ENCODE measurements around the gene ANKRD36B. TPM values are rescaled to one million over a fixed set of nuclear protein-coding genes. Genes with fewer than 3 reads are reported as not detected.
A peak's percentile ranks its signal among the peaks of the same experiment; 100 is the strongest.
"Not testable (repeated sequence)": the region's sequence is repeated elsewhere in the genome, so short reads cannot be mapped to it uniquely, and the experiment has no call there.

ANKRD36B gene
- total RNA-seq: 10 to 100 TPM; 41.8 to 53.9 TPM
- 17.7 TPM for polyA plus RNA-seq (2013, experiment 1 of 2)
- 15.6 TPM for polyA plus RNA-seq (2013, experiment 2 of 2)
- long read RNA-seq, experiment 1, partial matches to known transcripts: 1 of 1 reads
- long read RNA-seq, experiment 1, other reads (novel, unspliced or antisense): 0 of 1 reads
- long read RNA-seq, experiment 2, partial matches to known transcripts: 2 of 2 reads
- long read RNA-seq, experiment 2, other reads (novel, unspliced or antisense): 0 of 2 reads
- long read RNA-seq, experiment 3, transcript ANKRD36B-203 (15 exons, 1,169 nt): major isoform, 7 of 69 reads
- long read RNA-seq, experiment 3, transcript ANKRD36B-205 (21 exons, 1,661 nt): minor isoform, 5 of 69 reads
- long read RNA-seq, experiment 3, partial matches to known transcripts: 37 of 69 reads
- long read RNA-seq, experiment 3, other reads (novel, unspliced or antisense): 20 of 69 reads
- long read RNA-seq, experiment 4, partial matches to known transcripts: 7 of 11 reads
- long read RNA-seq, experiment 4, other reads (novel, unspliced or antisense): 2 of 11 reads

DNA sequence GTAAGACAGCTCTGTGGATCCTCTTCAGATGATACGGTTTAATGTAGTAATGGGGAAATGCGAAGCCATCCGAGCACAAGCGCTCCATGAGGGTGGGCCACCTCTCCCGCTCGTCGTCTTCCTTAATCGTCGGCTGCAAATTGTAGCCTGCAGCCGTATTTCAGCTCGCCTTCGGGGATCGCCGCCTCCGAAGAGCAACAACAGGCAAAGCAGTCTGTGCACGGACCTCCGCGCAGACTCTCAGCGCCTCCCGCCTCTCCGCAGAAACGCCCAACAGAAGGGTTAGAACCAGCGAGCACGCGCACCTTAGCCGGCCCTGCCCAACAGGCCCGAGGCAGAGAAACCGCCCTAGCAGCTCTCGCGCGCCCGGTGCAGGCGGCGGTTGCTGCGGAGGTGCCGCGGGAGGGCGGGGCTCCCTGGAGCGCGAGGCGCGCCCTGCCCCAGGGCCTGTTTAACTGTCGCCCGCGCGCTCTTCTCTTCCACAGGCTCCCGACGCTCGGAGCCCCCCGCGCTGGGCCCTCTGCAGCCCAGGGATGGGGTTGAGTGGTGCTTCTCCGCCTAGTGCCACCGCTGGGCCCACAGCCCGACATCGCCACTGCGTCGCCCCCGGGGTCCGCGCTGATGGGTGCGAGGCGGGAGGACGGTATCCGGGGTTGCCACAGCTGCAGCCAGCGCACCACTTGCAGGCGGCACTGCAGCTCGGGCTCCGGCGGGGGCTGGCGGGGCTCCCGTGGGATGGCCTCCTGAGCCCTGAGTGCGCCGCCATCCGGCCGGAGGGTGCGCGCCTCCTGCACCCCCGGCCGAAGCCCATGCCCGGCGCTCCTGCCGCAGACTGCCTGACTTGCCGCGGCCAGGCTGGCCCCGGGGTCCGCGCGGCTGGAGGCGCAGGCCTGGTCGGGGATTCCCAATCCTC, at the start of gene ANKRD36B:
TSS of gene ANKRD36B (minus strand) at position 280 of the 913 bp plus-strand sequence. CDS start at position 88, 192 bp downstream.
- H3K36me3 ChIP-seq (ENCODE audit: control insufficient read depth, insufficient read depth, low read length); H3K36me3 Mint-ChIP-seq (ENCODE audit: low read depth); H3K9me3 ChIP-seq (ENCODE audit: control insufficient read depth, low read length); H3K4me1 Mint-ChIP-seq; H3K4me1 ChIP-seq (ENCODE audit: control insufficient read depth, insufficient read depth, low read length); H3K27me3 Mint-ChIP-seq (ENCODE audit: insufficient read depth); H3K27me3 ChIP-seq (ENCODE audit: control insufficient read depth, insufficient read depth, low read length, poor library complexity, severe bottlenecking); H3K9me3 Mint-ChIP-seq: not testable (repeated sequence)
- Histone ChIP-seq H3K9ac (ENCODE audit: extremely low read depth, low read length, poor library complexity, severe bottlenecking) (peak within 1 kb of the TSS; percentile 57), H3K27ac (ENCODE audit: low read depth, low read length) (peak within 1 kb of the TSS; percentile 88), H3K4me3 (ENCODE audit: low read length) (peak within 1 kb of the TSS; percentile 81)
- 0% methylated on average over 2 to 34 of the region's 90 CpGs for WGBS, 2 experiments (ENCODE audit: insufficient coverage in 1 of 2, insufficient read length in 1 of 2)
- peak within 1 kb of the TSS; percentile 96 for H3K27ac Mint-ChIP-seq
- H3K4me3 Mint-ChIP-seq: peak within 1 kb of the TSS; percentile 88
- DNase-seq: peak; percentile 90

- not testable (repeated sequence) for H3K27ac Mint-ChIP-seq; H3K27ac ChIP-seq (ENCODE audit: low read depth, low read length); H3K36me3 Mint-ChIP-seq (ENCODE audit: low read depth); H3K4me1 ChIP-seq (ENCODE audit: control insufficient read depth, insufficient read depth, low read length); H3K4me3 Mint-ChIP-seq; H3K4me1 Mint-ChIP-seq; H3K27me3 ChIP-seq (ENCODE audit: control insufficient read depth, insufficient read depth, low read length, poor library complexity, severe bottlenecking); DNase-seq; H3K4me3 ChIP-seq (ENCODE audit: low read length); H3K36me3 ChIP-seq (ENCODE audit: control insufficient read depth, insufficient read depth, low read length); H3K9ac ChIP-seq (ENCODE audit: extremely low read depth, low read length, poor library complexity, severe bottlenecking); H3K9me3 ChIP-seq (ENCODE audit: control insufficient read depth, low read length); H3K9me3 Mint-ChIP-seq
- H3K27me3 Mint-ChIP-seq (ENCODE audit: insufficient read depth): peaks cover 11% of the 10 kb centered on the region
- 90 to 100% methylated on average over 4 to 8 of the region's 8 CpGs for WGBS, 2 experiments (ENCODE audit: insufficient coverage in 1 of 2, insufficient read length in 1 of 2)
These were observed 36.4 kb upstream of the ANKRD36B start for GRCh38 chr2:97626049-97626430.

- not testable (repeated sequence) for H3K9me3 Mint-ChIP-seq; H3K36me3 ChIP-seq (ENCODE audit: control insufficient read depth, insufficient read depth, low read length); H3K27ac Mint-ChIP-seq; H3K9me3 ChIP-seq (ENCODE audit: control insufficient read depth, low read length); H3K4me1 ChIP-seq (ENCODE audit: control insufficient read depth, insufficient read depth, low read length); H3K4me3 ChIP-seq (ENCODE audit: low read length); DNase-seq; H3K36me3 Mint-ChIP-seq (ENCODE audit: low read depth); H3K4me1 Mint-ChIP-seq; H3K27me3 Mint-ChIP-seq (ENCODE audit: insufficient read depth); H3K4me3 Mint-ChIP-seq; H3K9ac ChIP-seq (ENCODE audit: extremely low read depth, low read length, poor library complexity, severe bottlenecking); H3K27ac ChIP-seq (ENCODE audit: low read depth, low read length); H3K27me3 ChIP-seq (ENCODE audit: control insufficient read depth, insufficient read depth, low read length, poor library complexity, severe bottlenecking)
- WGBS, 2 experiments (ENCODE audit: insufficient coverage in 1 of 2, insufficient read length in 1 of 2): 75% methylated on average over 2 of the region's 8 CpGs; no CpG with 5 or more reads in 1 of the 2 experiments
These were observed 35.8 kb upstream of the ANKRD36B start for GRCh38 chr2:97625354-97626048.

- H3K4me3 Mint-ChIP-seq; H3K4me3 ChIP-seq (ENCODE audit: low read length); H3K36me3 ChIP-seq (ENCODE audit: control insufficient read depth, insufficient read depth, low read length); H3K9ac ChIP-seq (ENCODE audit: extremely low read depth, low read length, poor library complexity, severe bottlenecking); H3K4me1 ChIP-seq (ENCODE audit: control insufficient read depth, insufficient read depth, low read length); H3K27me3 ChIP-seq (ENCODE audit: control insufficient read depth, insufficient read depth, low read length, poor library complexity, severe bottlenecking); H3K4me1 Mint-ChIP-seq; H3K9me3 ChIP-seq (ENCODE audit: control insufficient read depth, low read length); H3K27me3 Mint-ChIP-seq (ENCODE audit: insufficient read depth); H3K9me3 Mint-ChIP-seq; H3K27ac ChIP-seq (ENCODE audit: low read depth, low read length); H3K27ac Mint-ChIP-seq; H3K36me3 Mint-ChIP-seq (ENCODE audit: low read depth): not testable (repeated sequence)
- DNase-seq: peak; percentile 59
These were observed 33.3 kb upstream of the ANKRD36B start for GRCh38 chr2:97622976-97623375.

- H3K27ac Mint-ChIP-seq, H3K9me3 Mint-ChIP-seq, H3K4me1 Mint-ChIP-seq: not testable (repeated sequence)
These were observed 30.8 kb upstream of the ANKRD36B start for GRCh38 chr2:97620492-97620891.

GRCh38 chr2:97618939-97619827, 29.5 kb upstream of the ANKRD36B start:
- not testable (repeated sequence) for H3K27me3 ChIP-seq (ENCODE audit: control insufficient read depth, insufficient read depth, low read length, poor library complexity, severe bottlenecking); H3K4me3 Mint-ChIP-seq; H3K9me3 Mint-ChIP-seq; H3K36me3 ChIP-seq (ENCODE audit: control insufficient read depth, insufficient read depth, low read length); H3K9ac ChIP-seq (ENCODE audit: extremely low read depth, low read length, poor library complexity, severe bottlenecking); H3K4me1 Mint-ChIP-seq; H3K36me3 Mint-ChIP-seq (ENCODE audit: low read depth); H3K27me3 Mint-ChIP-seq (ENCODE audit: insufficient read depth); H3K4me3 ChIP-seq (ENCODE audit: low read length); H3K9me3 ChIP-seq (ENCODE audit: control insufficient read depth, low read length); H3K27ac Mint-ChIP-seq; H3K27ac ChIP-seq (ENCODE audit: low read depth, low read length); H3K4me1 ChIP-seq (ENCODE audit: control insufficient read depth, insufficient read depth, low read length)
- WGBS, 2 experiments (ENCODE audit: insufficient coverage in 1 of 2, insufficient read length in 1 of 2): no CpG with 5 or more reads among the region's 14 CpGs
- DNase-seq: peak; percentile 74

More at GRCh38 chr2:97620492-97620891, 30.8 kb upstream of the ANKRD36B start:
- not testable (repeated sequence) for H3K27me3 ChIP-seq (ENCODE audit: control insufficient read depth, insufficient read depth, low read length, poor library complexity, severe bottlenecking); H3K4me3 Mint-ChIP-seq; H3K9ac ChIP-seq (ENCODE audit: extremely low read depth, low read length, poor library complexity, severe bottlenecking); H3K36me3 Mint-ChIP-seq (ENCODE audit: low read depth); H3K36me3 ChIP-seq (ENCODE audit: control insufficient read depth, insufficient read depth, low read length); H3K27ac ChIP-seq (ENCODE audit: low read depth, low read length); H3K4me3 ChIP-seq (ENCODE audit: low read length); H3K9me3 ChIP-seq (ENCODE audit: control insufficient read depth, low read length); H3K27me3 Mint-ChIP-seq (ENCODE audit: insufficient read depth); DNase-seq; H3K4me1 ChIP-seq (ENCODE audit: control insufficient read depth, insufficient read depth, low read length)
- no CpG with 5 or more reads among the region's 1 CpG for WGBS, 2 experiments (ENCODE audit: insufficient coverage in 1 of 2, insufficient read length in 1 of 2)
